ENCODE measurements around the gene CCR5AS.

DNA sequence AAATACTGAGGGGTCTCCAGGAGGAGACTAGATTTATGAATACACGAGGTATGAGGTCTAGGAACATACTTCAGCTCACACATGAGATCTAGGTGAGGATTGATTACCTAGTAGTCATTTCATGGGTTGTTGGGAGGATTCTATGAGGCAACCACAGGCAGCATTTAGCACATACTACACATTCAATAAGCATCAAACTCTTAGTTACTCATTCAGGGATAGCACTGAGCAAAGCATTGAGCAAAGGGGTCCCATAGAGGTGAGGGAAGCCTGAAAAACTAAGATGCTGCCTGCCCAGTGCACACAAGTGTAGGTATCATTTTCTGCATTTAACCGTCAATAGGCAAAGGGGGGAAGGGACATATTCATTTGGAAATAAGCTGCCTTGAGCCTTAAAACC is 31.6 kb downstream of the CCR5AS start:
- TF ChIP-seq, protein P1, sequence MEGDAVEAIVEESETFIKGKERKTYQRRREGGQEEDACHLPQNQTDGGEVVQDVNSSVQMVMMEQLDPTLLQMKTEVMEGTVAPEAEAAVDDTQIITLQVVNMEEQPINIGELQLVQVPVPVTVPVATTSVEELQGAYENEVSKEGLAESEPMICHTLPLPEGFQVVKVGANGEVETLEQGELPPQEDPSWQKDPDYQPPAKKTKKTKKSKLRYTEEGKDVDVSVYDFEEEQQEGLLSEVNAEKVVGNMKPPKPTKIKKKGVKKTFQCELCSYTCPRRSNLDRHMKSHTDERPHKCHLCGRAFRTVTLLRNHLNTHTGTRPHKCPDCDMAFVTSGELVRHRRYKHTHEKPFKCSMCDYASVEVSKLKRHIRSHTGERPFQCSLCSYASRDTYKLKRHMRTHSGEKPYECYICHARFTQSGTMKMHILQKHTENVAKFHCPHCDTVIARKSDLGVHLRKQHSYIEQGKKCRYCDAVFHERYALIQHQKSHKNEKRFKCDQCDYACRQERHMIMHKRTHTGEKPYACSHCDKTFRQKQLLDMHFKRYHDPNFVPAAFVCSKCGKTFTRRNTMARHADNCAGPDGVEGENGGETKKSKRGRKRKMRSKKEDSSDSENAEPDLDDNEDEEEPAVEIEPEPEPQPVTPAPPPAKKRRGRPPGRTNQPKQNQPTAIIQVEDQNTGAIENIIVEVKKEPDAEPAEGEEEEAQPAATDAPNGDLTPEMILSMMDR (IDR thresholded peaks at IDR 0.05) = no peak
- TF ChIP-seq POLR2A (IDR thresholded peaks at IDR 0.05) = no peak
- no peak for TF ChIP-seq POLR2AphosphoS5 (IDR thresholded peaks at IDR 0.05; ENCODE audit: insufficient read depth in 1 of 2, low read depth in 1 of 2)

All from vagina (tissue), 2 donors.